NCI-H2107 (cell line): ENCODE results near the gene TMEM127.
"Not testable (repeated sequence)": the region's sequence is repeated elsewhere in the genome, so short reads cannot be mapped to it uniquely, and the experiment has no call there.

ENCODE experiments used
- DNase-seq: peaks from one replicate; lab custom pipeline; 2025; lab: John Stamatoyannopoulos, UW

Gene TMEM127

GRCh38 chr2:96265840-96266679, at the start of gene TMEM127, which contains the start of gene CIAO1:
Gene TMEM127 (minus strand): TSS chr2:96265997. CDS start chr2:96265381, 616 bp downstream.
Gene CIAO1 (plus strand): TSS chr2:96266225. CDS start chr2:96266351, 126 bp downstream.
- peak; percentile 95 for DNase-seq

GRCh38 chr2:96315005-96315399, 49.2 kb upstream of the TMEM127 start:
- no peak for DNase-seq

GRCh38 chr2:96308248-96308647, 42.5 kb upstream of the TMEM127 start:
- DNase-seq = no peak

GRCh38 chr2:96306370-96306769, 40.6 kb upstream of the TMEM127 start:
- DNase-seq = no peak

DNA sequence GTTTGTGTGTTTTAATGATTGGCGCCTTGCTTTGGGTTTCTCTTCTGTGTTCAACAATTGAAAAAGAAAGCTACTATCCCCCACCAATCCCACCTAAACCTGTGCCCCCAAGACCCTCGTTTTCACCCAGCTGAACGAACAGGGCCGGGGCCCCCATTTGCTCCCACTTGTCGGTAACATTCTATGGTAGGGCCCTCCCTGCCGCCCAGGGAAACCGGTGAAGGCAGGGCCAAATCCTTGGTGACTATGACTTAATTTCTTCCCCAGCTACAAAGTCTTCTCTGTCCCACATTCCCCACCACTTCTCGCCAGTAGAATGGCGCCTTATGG, 40.1 kb upstream of the TMEM127 start:
- DNase-seq = no peak

- DNase-seq = peak; percentile 78
These were observed 39.5 kb upstream of the TMEM127 start, which contains the start of gene SNRNP200 for GRCh38 chr2:96305091-96305978. Gene SNRNP200 (minus strand): TSS chr2:96305546. CDS start chr2:96305437, 109 bp downstream.

GRCh38 chr2:96304606-96305005, 38.8 kb upstream of the TMEM127 start:
- DNase-seq = no peak

DNA sequence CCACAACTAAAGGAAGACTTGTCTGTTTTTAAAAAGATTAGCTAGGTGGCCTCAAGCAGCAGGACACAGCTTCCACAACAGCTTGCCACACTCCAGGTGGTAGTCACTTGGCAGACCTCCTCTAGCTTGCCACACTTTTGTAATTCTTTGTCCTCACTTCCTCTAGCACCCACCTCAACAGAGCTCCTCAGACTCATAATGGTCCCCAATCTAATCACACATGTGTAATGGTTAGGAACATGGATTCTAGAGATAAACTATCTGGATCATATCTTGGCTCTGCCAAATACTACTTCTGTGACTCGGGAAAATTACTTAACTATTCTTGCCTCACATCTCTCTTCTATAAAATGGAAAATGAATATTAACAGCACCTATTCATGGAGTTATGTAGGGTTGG, 36.1 kb upstream of the TMEM127 start:
- no peak for DNase-seq

DNA sequence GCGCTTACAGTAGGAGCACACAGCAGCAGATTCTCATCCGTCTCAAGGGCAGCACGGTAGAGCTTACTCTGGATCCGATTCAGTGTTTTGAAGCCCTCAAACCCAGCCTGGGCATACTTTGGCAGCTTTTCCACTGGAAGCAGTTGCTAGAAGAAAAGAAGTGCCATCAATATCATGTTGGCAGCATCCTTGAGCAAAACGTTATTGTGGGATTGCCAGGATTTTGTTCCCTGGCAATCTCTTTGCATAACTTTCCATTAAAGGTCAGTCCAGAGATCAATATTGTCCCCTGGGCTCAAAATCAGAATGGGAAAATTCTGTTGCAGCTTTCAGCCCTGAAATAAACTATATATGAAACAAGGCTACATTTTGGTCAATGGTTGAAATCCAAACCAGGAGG, 31.1 kb upstream of the TMEM127 start:
- no peak for DNase-seq

GRCh38 chr2:96294271-96294670, 28.5 kb upstream of the TMEM127 start:
- not testable (repeated sequence) for DNase-seq

DNA sequence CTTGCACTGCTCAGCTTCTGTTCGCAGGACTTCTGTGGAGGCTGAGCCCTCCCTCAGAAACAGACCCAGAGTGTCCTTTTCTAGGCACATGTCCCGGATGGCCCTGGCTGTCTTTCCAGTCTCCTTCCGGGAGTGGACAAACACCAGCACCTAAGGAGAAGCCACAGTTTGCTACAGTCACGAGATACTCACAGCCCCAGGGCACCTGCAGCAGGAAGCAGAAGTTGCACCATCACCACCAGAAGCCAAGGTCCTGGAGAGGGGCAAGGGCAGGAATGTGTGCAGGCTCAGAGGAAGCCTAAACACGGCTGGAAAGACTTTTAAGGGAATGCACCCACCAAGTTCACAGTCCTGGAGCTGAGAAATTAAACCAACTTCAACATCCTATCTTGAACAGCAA, 26.0 kb upstream of the TMEM127 start:
- DNase-seq = no peak

- DNase-seq = no peak
These were observed 21.6 kb upstream of the TMEM127 start for GRCh38 chr2:96287273-96287856.

DNA sequence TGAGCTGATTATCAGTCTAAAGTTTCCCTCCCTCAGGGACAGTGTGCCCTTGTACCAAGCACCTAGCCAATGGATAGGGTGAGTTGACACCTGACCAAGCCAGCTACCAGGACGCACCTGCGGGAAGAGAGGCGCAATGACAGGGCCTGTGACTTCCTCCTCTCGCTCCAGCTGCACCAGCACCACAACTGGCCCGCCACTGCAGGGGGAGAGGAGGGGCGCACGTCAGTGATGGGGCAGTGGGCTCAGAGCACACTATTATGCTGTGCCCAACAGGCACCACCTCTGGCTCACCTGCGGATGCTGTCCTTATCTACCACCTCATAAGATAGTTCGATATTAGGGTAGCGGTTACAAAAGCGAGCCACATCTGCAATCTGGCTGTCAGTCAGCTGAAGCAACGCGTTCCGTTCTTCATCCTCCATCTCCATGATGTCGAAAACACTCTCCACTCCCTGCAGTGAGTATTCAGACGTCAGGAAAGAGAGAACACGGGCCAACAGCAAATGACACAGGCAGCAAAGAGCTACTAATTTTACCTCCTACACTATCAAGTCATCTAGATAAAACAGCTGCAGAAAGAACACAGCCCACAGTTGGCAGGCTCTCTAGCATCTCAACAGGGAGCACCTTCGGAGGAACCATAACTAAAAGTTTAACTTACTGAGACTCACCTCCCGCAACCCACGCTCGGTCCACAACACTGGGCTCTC, 11.1 kb upstream of the TMEM127 start:
- DNase-seq = no peak

DNA sequence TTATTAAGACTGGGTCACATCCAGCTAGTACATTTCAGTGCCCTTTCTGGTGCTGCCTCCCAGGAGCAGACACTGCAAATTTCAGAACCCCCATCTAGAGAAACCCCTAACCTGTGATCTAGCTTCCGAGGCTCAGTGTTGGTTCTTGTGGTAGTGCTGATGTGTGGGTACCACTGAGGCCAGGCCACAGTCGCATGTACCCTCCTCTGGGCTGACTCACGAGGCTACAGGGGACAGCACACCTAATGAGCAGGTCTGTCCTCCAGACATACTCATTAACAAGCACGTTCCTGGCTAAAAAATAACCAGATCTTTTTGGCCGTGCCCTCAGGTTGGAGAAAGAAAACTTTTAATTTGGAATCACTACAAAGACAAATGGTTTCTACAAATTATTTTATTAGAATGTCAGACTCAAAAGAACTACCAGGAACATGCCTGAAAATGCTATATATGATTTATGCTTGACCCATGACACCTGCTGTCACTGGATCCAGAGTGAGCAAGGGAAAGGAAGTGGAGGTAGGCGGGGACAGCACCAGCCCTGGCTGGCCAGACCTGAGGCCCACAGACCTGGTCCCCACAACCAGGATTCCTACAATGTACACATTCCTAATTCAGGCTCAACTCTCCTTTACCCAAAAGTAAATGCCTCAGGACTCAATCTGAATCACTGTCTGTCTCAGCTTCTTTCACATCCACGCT, 8.7 kb upstream of the TMEM127 start:
- no peak for DNase-seq

GRCh38 chr2:96273763-96274162, 8.0 kb upstream of the TMEM127 start:
- no peak for DNase-seq

DNA sequence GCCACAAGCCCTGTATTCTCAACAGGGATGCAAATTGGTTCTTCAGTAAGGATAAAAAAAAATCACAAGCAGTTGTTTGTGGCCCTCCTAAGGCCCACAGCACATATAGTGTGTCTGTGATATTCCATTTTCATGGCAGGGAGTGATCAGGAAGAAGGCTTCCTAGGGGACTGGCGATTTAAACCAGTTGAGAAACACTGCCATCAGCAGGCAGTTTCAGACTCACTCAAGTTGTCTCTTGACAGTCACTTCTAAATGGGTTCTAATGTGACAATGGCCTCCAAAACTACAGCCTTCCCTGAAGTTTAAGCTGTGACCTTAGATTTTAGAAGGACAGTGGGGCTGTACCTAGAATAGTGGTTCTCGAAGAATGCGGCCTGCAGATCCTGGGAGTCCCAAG, 6.2 kb upstream of the TMEM127 start:
- no peak for DNase-seq

DNA sequence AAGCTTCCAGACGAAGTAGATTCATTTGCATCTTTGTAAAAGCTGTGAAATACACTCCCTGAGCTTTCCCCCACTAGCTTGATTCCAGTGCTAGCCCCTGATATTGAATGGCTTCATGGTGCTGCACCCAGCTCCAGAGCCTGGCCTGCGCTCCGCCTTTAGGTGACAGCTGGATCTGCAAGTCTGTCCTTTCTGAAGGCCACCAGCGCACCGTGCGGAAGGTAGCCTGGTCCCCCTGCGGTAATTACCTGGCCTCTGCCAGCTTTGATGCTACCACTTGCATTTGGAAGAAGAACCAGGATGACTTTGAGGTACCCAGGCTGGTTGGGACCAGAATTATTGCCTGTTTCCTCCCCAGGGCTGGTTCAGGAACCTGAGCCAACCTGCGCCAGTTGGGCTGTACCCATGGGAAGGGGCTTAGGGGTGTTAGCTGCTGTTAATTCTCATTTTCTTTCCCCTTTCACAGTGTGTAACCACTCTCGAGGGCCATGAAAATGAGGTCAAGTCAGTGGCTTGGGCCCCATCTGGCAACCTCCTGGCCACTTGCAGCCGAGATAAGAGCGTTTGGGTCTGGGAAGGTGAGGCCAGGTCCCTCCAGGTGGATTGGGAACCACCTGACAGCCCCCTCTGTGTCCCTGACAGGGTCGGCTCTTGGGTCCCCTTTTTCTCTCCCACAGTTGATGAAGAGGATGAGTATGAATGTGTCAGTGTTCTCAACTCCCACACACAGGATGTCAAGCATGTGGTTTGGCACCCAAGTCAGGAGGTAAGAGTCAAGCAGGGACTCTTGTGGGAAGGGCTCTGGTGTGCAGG, 1.6 kb upstream of the TMEM127 start:
- DNase-seq = no peak

- no peak for DNase-seq
These were observed 403 bp downstream of the TMEM127 start for GRCh38 chr2:96265349-96265839.

DNA sequence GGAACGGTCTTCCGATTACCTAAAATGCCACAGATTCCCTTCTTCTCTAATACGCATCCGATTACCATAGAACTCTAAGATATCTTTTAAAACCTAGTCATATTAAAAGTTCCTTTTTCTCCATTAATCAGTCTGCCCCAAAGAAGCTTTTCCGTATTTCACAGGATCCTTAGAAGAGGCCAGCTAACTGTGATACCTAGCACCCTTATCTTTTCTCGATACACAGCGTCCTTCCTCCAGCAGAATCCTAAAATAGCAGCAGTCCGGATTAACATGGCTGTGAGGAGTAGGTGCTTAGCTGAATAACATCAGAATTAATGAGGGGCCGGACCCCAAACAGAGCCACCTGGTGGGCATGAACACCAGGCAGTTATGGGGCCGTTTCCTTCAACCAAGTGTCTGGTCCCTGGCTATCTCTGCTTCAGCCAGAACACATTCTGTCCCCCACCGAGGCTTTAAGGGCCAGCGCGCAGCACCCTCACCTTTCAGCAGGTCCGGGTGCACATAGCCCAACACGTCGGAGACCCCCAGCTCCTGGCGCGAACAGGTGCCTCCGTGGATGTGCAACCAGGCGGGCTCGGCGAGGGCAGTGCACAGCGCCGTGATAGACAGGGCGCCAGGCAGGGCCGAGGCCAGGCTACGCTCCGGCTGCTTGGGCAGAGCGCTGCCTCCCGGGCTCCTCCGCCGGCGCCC, 995 bp downstream of the TMEM127 start:
- no peak for DNase-seq

GRCh38 chr2:96264086-96264485, 1.7 kb downstream of the TMEM127 start:
- no peak for DNase-seq
